Right lobe of liver (tissue), 4 donors: ENCODE results near the gene CYLD.

Source experiments
- POLR2A ChIP-seq: fragments of 450-650 bp; IDR thresholded peaks from one replicate; pipeline ENCODE4 v1.6.1; 2017; ENCODE audit warnings: antibody characterized with exemption, mild to moderate bottlenecking
- TF ChIP-seq, protein P1 (sequence below), 4 donors: fragments of 200-600 bp in 3 of 4; fragments of 450-650 bp in 1 of 4; IDR thresholded peaks; one replicate each; pipeline versions ENCODE4 v1.5.1 to v1.8.0; 2016 to 2022; ENCODE audit warnings: antibody characterized with exemption in 4 of 4, mild to moderate bottlenecking in 2 of 4
- donor health status: DM: no; HTN: no; CAD: no.
- donor health status: DM: no; HTN: no; CAD: no.
- donor health status: DM: no; HTN: yes; CAD: no.

DNA sequence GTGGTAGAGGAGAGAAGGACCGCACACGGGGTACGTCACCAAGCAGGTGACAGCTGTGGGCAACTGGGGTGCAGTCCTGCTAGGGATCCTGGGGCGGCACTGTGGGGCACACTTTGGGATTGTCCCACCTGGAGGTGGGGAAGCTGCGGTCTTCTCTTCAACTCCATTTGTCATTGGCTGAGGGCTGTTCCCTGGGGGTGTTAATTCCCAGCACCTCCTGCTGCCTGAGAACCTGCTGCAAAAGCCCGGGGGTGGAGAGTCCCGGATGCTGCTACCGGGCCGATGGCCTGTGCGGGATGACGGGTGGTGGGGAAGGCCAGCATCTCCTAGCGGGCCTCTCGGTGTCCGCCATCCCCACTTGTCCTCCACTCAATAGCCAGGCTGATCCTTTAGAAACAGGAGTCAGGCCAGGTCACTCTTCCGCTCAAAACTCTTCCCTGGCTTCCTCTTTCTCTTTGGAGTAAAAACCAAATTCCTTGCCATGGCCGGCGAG, 100.2 kb downstream of the CYLD start:
- TF ChIP-seq, protein P1, sequence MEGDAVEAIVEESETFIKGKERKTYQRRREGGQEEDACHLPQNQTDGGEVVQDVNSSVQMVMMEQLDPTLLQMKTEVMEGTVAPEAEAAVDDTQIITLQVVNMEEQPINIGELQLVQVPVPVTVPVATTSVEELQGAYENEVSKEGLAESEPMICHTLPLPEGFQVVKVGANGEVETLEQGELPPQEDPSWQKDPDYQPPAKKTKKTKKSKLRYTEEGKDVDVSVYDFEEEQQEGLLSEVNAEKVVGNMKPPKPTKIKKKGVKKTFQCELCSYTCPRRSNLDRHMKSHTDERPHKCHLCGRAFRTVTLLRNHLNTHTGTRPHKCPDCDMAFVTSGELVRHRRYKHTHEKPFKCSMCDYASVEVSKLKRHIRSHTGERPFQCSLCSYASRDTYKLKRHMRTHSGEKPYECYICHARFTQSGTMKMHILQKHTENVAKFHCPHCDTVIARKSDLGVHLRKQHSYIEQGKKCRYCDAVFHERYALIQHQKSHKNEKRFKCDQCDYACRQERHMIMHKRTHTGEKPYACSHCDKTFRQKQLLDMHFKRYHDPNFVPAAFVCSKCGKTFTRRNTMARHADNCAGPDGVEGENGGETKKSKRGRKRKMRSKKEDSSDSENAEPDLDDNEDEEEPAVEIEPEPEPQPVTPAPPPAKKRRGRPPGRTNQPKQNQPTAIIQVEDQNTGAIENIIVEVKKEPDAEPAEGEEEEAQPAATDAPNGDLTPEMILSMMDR (IDR thresholded peaks at IDR 0.05), result no peak
- no peak for TF ChIP-seq POLR2A
